ENCODE measurements around the gene CAMSAP2.

The CAMSAP2 gene

DNA sequence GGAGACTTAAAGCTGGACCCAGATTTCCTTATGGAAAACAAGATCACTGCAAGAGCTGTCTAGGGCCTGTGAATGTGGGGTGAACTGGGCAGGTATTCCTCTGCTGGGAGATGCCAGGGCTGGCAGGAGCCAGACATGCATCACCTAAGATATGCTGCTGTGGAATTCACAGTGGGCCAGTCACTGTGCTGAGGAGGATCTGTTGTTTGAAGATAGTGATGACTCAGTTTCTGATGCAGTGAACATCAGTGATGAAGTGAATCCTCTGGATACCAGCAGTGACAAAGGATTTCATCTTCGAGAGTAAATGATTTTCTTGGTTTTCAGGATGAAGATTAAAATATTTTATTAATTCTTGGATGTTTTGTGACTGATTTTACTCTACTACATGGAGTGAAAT lies 29.9 kb upstream of the CAMSAP2 start:
- TF ChIP-seq CTCF (IDR thresholded peaks at IDR 0.05; ENCODE audit: low read length) (no peak), EZH2 (optimal IDR thresholded peaks at IDR 0.05; ENCODE audit: low read depth, low read length) (no peak), EZH2phosphoT487 (IDR thresholded peaks at IDR 0.05; ENCODE audit: low read length) (no peak)
- Histone ChIP-seq H3K9me3 (replicated peaks; ENCODE audit: insufficient read depth, low read length) (no peaks in the 10 kb centered on the region), H2AFZ (ENCODE audit: low read length) (0 out of 2 replicates have a peak overlapping the region, but pooled peaks have one; percentile 21), H3K27ac (ENCODE audit: low read length) (peak overlapping the region; percentile 57; the same call in 1 of the 2 replicates), H3K27me3 (replicated peaks; ENCODE audit: insufficient read depth, low read length) (no peaks in the 10 kb centered on the region), H3K4me1 (ENCODE audit: low read length) (peaks cover 21% of the 10 kb centered on the region), H3K79me2 (ENCODE audit: low read length) (no peaks in the 10 kb centered on the region), H3K4me3 (ENCODE audit: low read length) (no peak overlapping the region), H3K4me2 (ENCODE audit: low read depth, low read length) (peak overlapping the region; percentile 8), H3F3A (ENCODE audit: insufficient read depth, low read length) (no peaks in the 10 kb centered on the region), H3K9ac (ENCODE audit: low read length) (peak overlapping the region; percentile 16; the same call in 1 of the 2 replicates), H3K36me3 (replicated peaks; ENCODE audit: insufficient read depth, low read length) (no peaks in the 10 kb centered on the region), H4K20me1 (ENCODE audit: insufficient read depth, low read length) (no peaks in the 10 kb centered on the region), H3K9me2 (replicated peaks; ENCODE audit: insufficient read depth, low read length) (no peaks in the 10 kb centered on the region)
- DNase-seq: peak; percentile 15

- Histone ChIP-seq H2AFZ (ENCODE audit: low read length) (no peak overlapping the region), H3F3A (ENCODE audit: insufficient read depth, low read length) (no peaks in the 10 kb centered on the region)
- DNase-seq: no peak
Observed at GRCh38 chr1:200710166-200710565, 28.5 kb upstream of the CAMSAP2 start.

GRCh38 chr1:200714504-200715187 lies 24.0 kb upstream of the CAMSAP2 start:
- no peak overlapping the region for H3K9ac ChIP-seq (ENCODE audit: low read length)
- no peak overlapping the region for H3K4me3 ChIP-seq (ENCODE audit: low read length)
- H3K4me1 ChIP-seq (ENCODE audit: low read length): peaks cover 11% of the 10 kb centered on the region
- no peaks in the 10 kb centered on the region for H3K27me3 ChIP-seq (replicated peaks; ENCODE audit: insufficient read depth, low read length)
- H3K36me3 ChIP-seq (replicated peaks; ENCODE audit: insufficient read depth, low read length): no peaks in the 10 kb centered on the region
- no peaks in the 10 kb centered on the region for H3K9me2 ChIP-seq (replicated peaks; ENCODE audit: insufficient read depth, low read length)
- no peaks in the 10 kb centered on the region for H3K79me2 ChIP-seq (ENCODE audit: low read length)
- H4K20me1 ChIP-seq (ENCODE audit: insufficient read depth, low read length): no peaks in the 10 kb centered on the region
- H2AFZ ChIP-seq (ENCODE audit: low read length): 0 out of 2 replicates have a peak overlapping the region, but pooled peaks have one; percentile 12
- H3K4me2 ChIP-seq (ENCODE audit: low read depth, low read length): no peak overlapping the region
- H3F3A ChIP-seq (ENCODE audit: insufficient read depth, low read length): no peaks in the 10 kb centered on the region
- H3K27ac ChIP-seq (ENCODE audit: low read length): no peak overlapping the region
- TF ChIP-seq EZH2 (optimal IDR thresholded peaks at IDR 0.05; ENCODE audit: low read depth, low read length): no peak
- TF ChIP-seq EZH2phosphoT487 (IDR thresholded peaks at IDR 0.05; ENCODE audit: low read length): no peak
- TF ChIP-seq CTCF (IDR thresholded peaks at IDR 0.05; ENCODE audit: low read length): no peak
- no peak for DNase-seq
- no peaks in the 10 kb centered on the region for H3K9me3 ChIP-seq (replicated peaks; ENCODE audit: insufficient read depth, low read length)

More at GRCh38 chr1:200710166-200710565, 28.5 kb upstream of the CAMSAP2 start:
- no peaks in the 10 kb centered on the region for H3K79me2 ChIP-seq (ENCODE audit: low read length)
- no peaks in the 10 kb centered on the region for H3K9me2 ChIP-seq (replicated peaks; ENCODE audit: insufficient read depth, low read length)
- H3K9me3 ChIP-seq (replicated peaks; ENCODE audit: insufficient read depth, low read length): no peaks in the 10 kb centered on the region
- no peaks in the 10 kb centered on the region for H4K20me1 ChIP-seq (ENCODE audit: insufficient read depth, low read length)
- TF ChIP-seq CTCF (IDR thresholded peaks at IDR 0.05; ENCODE audit: low read length) (no peak), EZH2phosphoT487 (IDR thresholded peaks at IDR 0.05; ENCODE audit: low read length) (no peak), EZH2 (optimal IDR thresholded peaks at IDR 0.05; ENCODE audit: low read depth, low read length) (no peak)
- no peak overlapping the region for H3K9ac ChIP-seq (ENCODE audit: low read length)
- no peak overlapping the region for H3K4me3 ChIP-seq (ENCODE audit: low read length)
- H3K4me2 ChIP-seq (ENCODE audit: low read depth, low read length): no peak overlapping the region
- H3K36me3 ChIP-seq (replicated peaks; ENCODE audit: insufficient read depth, low read length): no peaks in the 10 kb centered on the region
- no peaks in the 10 kb centered on the region for H3K27me3 ChIP-seq (replicated peaks; ENCODE audit: insufficient read depth, low read length)
- peaks cover 26% of the 10 kb centered on the region for H3K4me1 ChIP-seq (ENCODE audit: low read length)
- no peak overlapping the region; the same call in 1 of the 2 replicates for H3K27ac ChIP-seq (ENCODE audit: low read length)
